PC-3 (cell line): ENCODE data around the gene DYSF. TPM values are rescaled to one million over a fixed set of nuclear protein-coding genes. Genes with fewer than 3 reads are reported as not detected.

ENCODE experiments used
- ATAC-seq: fragments of 200-7000 bp; cut with Tn5 transposase; 2 replicates; pipeline ENCODE4 v1.9.1; 2020; ENCODE audit warnings: mild to moderate bottlenecking, moderate library complexity
- BruUV-seq: library from RNA; stranded (reverse); fragments of 400-500 nt; replicated peaks from 2 replicates; lab custom pipeline; 2021; lab: Mats Ljungman, UMichigan
- CTCF ChIA-PET: fragments of 300-600 bp; sonication (Branson Sonifier 250); formaldehyde crosslinking; loops from one replicate; lab custom pipeline; 2022; ENCODE audit warnings: antibody characterized with exemption; lab: Charles Lee
- POLR2A ChIA-PET: fragments of 300-600 bp; sonication (Branson Sonifier 250); formaldehyde crosslinking; loops from one replicate; lab custom pipeline; 2022; ENCODE audit warnings: antibody characterized with exemption; ENCODE audit not compliant: unreplicated experiment; lab: Charles Lee
- DNase-seq: peaks from one replicate; pipeline ENCODE4 v3.0.0-alpha.2; 2015
- H2AFZ ChIP-seq: fragments of 300-600 bp; sonication (generic); 2 replicates; pipeline ENCODE4 v1.6.0; 2016; ENCODE audit warnings: antibody characterized with exemption, low read length
- H3F3A ChIP-seq: fragments of 300-600 bp; sonication (generic); one replicate; pipeline ENCODE4 v1.6.0; 2017; ENCODE audit warnings: antibody characterized with exemption, low read length, control low read depth, mild to moderate bottlenecking; ENCODE audit not compliant: unreplicated experiment
- H3K27ac ChIP-seq: fragments of 300-600 bp; sonication (generic); 2 replicates; pipeline ENCODE4 v1.5.1; 2016; ENCODE audit warnings: mild to moderate bottlenecking, low read length
- H3K27me3 ChIP-seq: fragments of 300-600 bp; sonication (generic); 2 replicates; pipeline ENCODE4 v1.6.1; 2016; ENCODE audit warnings: low read length, mixed read lengths
- H3K36me3 ChIP-seq: fragments of 300-600 bp; sonication (generic); 2 replicates; pipeline ENCODE4 v1.6.1; 2016; ENCODE audit warnings: low read depth, mixed run types, low read length, mixed read lengths
- H3K4me1 ChIP-seq: fragments of 300-600 bp; sonication (generic); 2 replicates; pipeline ENCODE4 v1.5.1; 2016; ENCODE audit warnings: low read length; ENCODE audit not compliant: insufficient read depth
- H3K4me2 ChIP-seq: fragments of 300-600 bp; sonication (generic); 2 replicates; pipeline ENCODE4 v1.6.0; 2016; ENCODE audit warnings: low read length
- H3K4me3 ChIP-seq: fragments of 300-600 bp; sonication (generic); 2 replicates; pipeline ENCODE4 v1.5.1; 2016; ENCODE audit warnings: mild to moderate bottlenecking, low read length, mixed read lengths
- H3K79me2 ChIP-seq: fragments of 300-600 bp; sonication (generic); 2 replicates; pipeline ENCODE4 v1.6.1; 2017; ENCODE audit warnings: low read length, mixed read lengths
- H3K9ac ChIP-seq: fragments of 300-600 bp; sonication (generic); 2 replicates; pipeline ENCODE4 v1.6.0; 2016; ENCODE audit warnings: mild to moderate bottlenecking, low read length
- H3K9me2 ChIP-seq: fragments of 300-600 bp; sonication (generic); replicated peaks from 2 replicates; pipeline ENCODE4 v1.6.1; 2016; ENCODE audit warnings: mixed run types, low read length, mixed read lengths
- H3K9me3 ChIP-seq: fragments of 300-600 bp; sonication (generic); 2 replicates; pipeline ENCODE4 v1.6.1; 2016; ENCODE audit warnings: low read length, mixed read lengths
- H4K20me1 ChIP-seq: fragments of 300-600 bp; sonication (generic); 2 replicates; pipeline ENCODE4 v1.6.1; 2016; ENCODE audit warnings: low read length, mixed read lengths
- EZH2 ChIP-seq: fragments of 300-600 bp; sonication (generic); IDR thresholded peaks from one replicate; pipeline ENCODE4 v1.6.1; 2017; ENCODE audit warnings: antibody characterized with exemption, mild to moderate bottlenecking, low read length; ENCODE audit not compliant: unreplicated experiment
- EZH2phosphoT487 ChIP-seq: fragments of 300-600 bp; sonication (generic); IDR thresholded peaks from 2 replicates; pipeline ENCODE4 v1.6.1; 2018; ENCODE audit warnings: mild to moderate bottlenecking, antibody characterized with exemption, low read length, borderline replicate concordance
- intact Hi-C: fragments of 100-400 bp; cut with micrococcal nuclease; formaldehyde crosslinking; loops from 2 replicates; pipeline ENCODE4 v1.9.0; 2023
- total RNA-seq: library from RNA; depleted of rRNA; stranded (reverse); fragments of >200 nt; gene quantifications from 2 replicates; pipeline ENCODE4 v1.2.3, GENCODE V29; 2014
- TF ChIP-seq, protein P1 (sequence below): fragments of 300-600 bp; sonication (generic); conservative IDR thresholded peaks from 2 replicates; pipeline ENCODE4 v1.5.1; 2017; ENCODE audit warnings: antibody characterized with exemption, low read depth, mild to moderate bottlenecking, low read length

Gene DYSF
- total RNA-seq, 1 experiment from 2014 or later: 13.0 TPM

DNA sequence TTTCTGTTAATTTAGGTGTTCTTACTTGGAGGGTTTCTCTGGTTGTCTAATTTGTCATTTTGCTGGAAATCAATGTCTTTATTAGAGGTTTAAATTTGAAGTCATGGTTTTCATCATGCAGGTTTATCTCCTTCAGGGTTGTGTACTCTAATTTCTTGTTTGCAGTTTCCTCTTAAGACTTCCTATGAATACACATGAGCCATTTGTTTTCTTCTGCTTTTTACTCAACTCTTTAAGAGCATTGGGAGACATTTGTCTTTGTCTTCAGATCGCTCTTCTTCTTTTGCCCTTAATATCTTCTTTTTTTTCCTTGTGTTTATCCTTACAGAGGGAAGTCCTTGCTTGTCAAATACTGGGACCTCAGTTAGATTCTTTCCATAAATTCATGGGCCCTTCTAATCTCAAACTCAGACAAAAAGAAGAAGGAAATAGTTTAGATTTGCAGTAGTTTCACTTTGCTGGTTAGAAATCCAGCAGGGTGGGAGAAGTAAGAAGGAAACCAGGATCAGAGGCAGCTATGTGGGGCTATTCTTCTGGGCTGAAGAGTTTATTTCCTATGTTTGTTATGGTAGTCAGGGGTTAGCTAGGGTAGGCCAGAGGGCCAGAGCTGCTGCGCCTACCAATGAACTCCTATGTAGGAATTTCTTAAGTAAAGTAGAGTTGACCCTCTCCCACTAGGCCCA lies 176.6 kb downstream of the DYSF start:
- no peaks in the 10 kb centered on the region for H4K20me1 ChIP-seq
- H3K9me2 ChIP-seq: no peaks in the 10 kb centered on the region
- no peaks in the 10 kb centered on the region for H3K9me3 ChIP-seq
- no peaks in the 10 kb centered on the region for H3K36me3 ChIP-seq
- H3F3A ChIP-seq: no peaks in the 10 kb centered on the region
- H3K27ac ChIP-seq: no peak overlapping the region
- no peaks in the 10 kb centered on the region for H3K4me1 ChIP-seq
- no peaks in the 10 kb centered on the region for H3K79me2 ChIP-seq
- DNase-seq (no peak), ATAC-seq (no peak)
- no TSS peak for BruUV-seq
- intact Hi-C loops: no loop called here
- H3K9ac ChIP-seq: no peak overlapping the region
- H3K4me2 ChIP-seq: no peak overlapping the region
- CTCF ChIA-PET: no interaction called here
- TF ChIP-seq EZH2phosphoT487 (no peak), EZH2 (no peak)
- TF ChIP-seq, protein P1, sequence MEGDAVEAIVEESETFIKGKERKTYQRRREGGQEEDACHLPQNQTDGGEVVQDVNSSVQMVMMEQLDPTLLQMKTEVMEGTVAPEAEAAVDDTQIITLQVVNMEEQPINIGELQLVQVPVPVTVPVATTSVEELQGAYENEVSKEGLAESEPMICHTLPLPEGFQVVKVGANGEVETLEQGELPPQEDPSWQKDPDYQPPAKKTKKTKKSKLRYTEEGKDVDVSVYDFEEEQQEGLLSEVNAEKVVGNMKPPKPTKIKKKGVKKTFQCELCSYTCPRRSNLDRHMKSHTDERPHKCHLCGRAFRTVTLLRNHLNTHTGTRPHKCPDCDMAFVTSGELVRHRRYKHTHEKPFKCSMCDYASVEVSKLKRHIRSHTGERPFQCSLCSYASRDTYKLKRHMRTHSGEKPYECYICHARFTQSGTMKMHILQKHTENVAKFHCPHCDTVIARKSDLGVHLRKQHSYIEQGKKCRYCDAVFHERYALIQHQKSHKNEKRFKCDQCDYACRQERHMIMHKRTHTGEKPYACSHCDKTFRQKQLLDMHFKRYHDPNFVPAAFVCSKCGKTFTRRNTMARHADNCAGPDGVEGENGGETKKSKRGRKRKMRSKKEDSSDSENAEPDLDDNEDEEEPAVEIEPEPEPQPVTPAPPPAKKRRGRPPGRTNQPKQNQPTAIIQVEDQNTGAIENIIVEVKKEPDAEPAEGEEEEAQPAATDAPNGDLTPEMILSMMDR: no peak
- POLR2A ChIA-PET: no interaction called here
- no peaks in the 10 kb centered on the region for H3K27me3 ChIP-seq
- no peak overlapping the region for H2AFZ ChIP-seq
- no peak overlapping the region for H3K4me3 ChIP-seq

DNA sequence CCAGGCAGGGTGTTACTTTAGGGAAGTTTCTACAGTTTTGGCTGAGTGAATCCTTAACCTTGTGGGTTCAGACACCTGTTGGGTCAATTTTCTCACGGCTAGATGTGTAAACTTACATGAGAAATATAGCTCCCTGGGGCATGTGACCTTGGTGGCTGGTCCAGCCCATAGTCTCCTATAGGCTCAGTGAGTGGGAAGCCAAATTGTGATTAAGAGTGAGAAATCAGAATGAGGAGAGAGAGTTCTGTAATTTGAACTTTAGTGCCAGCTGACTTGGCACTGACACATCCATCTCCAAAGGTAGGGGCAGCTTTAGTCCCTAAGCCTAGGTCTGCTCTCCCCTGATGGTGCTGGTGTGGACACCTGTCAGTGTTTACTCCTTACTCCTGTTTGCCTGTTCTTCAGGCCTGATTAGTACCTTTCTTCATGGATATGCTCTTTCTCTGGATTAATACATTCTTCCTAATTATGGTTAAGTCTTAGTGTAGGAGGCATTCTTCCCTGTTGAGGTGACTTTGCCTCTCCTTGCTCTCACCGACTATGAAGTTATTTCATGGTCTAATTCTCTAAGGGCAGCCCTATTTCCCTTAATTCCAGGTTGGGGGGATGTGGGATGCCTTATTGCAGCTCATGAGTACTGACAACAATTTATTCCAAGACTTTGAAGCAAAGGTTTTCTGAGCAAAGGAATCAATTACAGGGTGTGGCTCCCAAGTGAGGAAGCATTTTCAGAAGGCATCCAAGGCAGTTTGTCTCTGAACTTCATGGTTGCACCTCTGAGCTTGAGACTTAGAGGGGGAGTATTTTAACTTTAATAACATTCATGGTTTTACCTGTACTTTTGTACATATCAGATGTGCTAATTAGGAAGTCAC lies 177.3 kb downstream of the DYSF start:
- BruUV-seq: no TSS peak
- Histone ChIP-seq H3K4me2 (no peak overlapping the region), H3K4me1 (no peaks in the 10 kb centered on the region), H3F3A (no peaks in the 10 kb centered on the region), H4K20me1 (no peaks in the 10 kb centered on the region), H3K79me2 (no peaks in the 10 kb centered on the region), H3K9ac (no peak overlapping the region), H3K4me3 (no peak overlapping the region), H3K9me3 (no peaks in the 10 kb centered on the region), H3K9me2 (no peaks in the 10 kb centered on the region), H3K36me3 (no peaks in the 10 kb centered on the region), H2AFZ (no peak overlapping the region), H3K27ac (no peak overlapping the region), H3K27me3 (no peaks in the 10 kb centered on the region)
- ATAC-seq (peak; percentile 35; the same call in 1 of the 2 replicates), DNase-seq (peak; percentile 33)
- ChIA-PET POLR2A (no interaction called here), CTCF (no interaction called here)
- intact Hi-C loops: no loop called here
- no peak for TF ChIP-seq EZH2phosphoT487
- TF ChIP-seq EZH2: no peak
- TF ChIP-seq, protein P1: no peak
